ENCODE measurements around the gene RNF7.

The RNF7 gene

GRCh38 chr3:141709126-141709770 lies 28.9 kb upstream of the RNF7 start:
- no peak overlapping the region for H3K9ac ChIP-seq (ENCODE audit: insufficient read length)
- H3K9me3 ChIP-seq (ENCODE audit: low read depth, low read length) = no peaks in the 10 kb centered on the region
- no peak overlapping the region for H3K4me3 ChIP-seq
- no peaks in the 10 kb centered on the region for H3K36me3 ChIP-seq (ENCODE audit: insufficient read depth, low read length)
- H3K27ac ChIP-seq = no peak overlapping the region
- no peak for DNase-seq (ENCODE audit: low read depth, low spot score)
- TF ChIP-seq POLR2AphosphoS5 (IDR thresholded peaks at IDR 0.05; ENCODE audit: borderline replicate concordance, low read depth, low read length) (no peak), EZH2 (IDR thresholded peaks at IDR 0.05) (no peak), FOXP2 (optimal IDR thresholded peaks at IDR 0.05; ENCODE audit: control extremely low read depth, extremely low read length, insufficient read depth) (no peak)

- TF ChIP-seq POLR2AphosphoS5 (IDR thresholded peaks at IDR 0.05; ENCODE audit: borderline replicate concordance, low read depth, low read length) (no peak), EZH2 (IDR thresholded peaks at IDR 0.05) (no peak), FOXP2 (optimal IDR thresholded peaks at IDR 0.05; ENCODE audit: control extremely low read depth, extremely low read length, insufficient read depth) (no peak)
- Histone ChIP-seq H3K9ac (ENCODE audit: insufficient read length) (no peak overlapping the region), H3K36me3 (ENCODE audit: insufficient read depth, low read length) (no peaks in the 10 kb centered on the region), H3K27ac (no peak overlapping the region), H3K9me3 (ENCODE audit: low read depth, low read length) (no peaks in the 10 kb centered on the region), H3K4me3 (no peak overlapping the region)
- no peak for DNase-seq (ENCODE audit: low read depth, low spot score)
These were observed 28.0 kb upstream of the RNF7 start for GRCh38 chr3:141710121-141710520.

GRCh38 chr3:141710888-141711616 lies 27.0 kb upstream of the RNF7 start:
- TF ChIP-seq EZH2 (IDR thresholded peaks at IDR 0.05) = no peak
- no peak for TF ChIP-seq POLR2AphosphoS5 (IDR thresholded peaks at IDR 0.05; ENCODE audit: borderline replicate concordance, low read depth, low read length)
- no peak for TF ChIP-seq FOXP2 (optimal IDR thresholded peaks at IDR 0.05; ENCODE audit: control extremely low read depth, extremely low read length, insufficient read depth)
- H3K36me3 ChIP-seq (ENCODE audit: insufficient read depth, low read length) = no peaks in the 10 kb centered on the region
- H3K27ac ChIP-seq = no peak overlapping the region
- DNase-seq (ENCODE audit: low read depth, low spot score) = no peak
- H3K9me3 ChIP-seq (ENCODE audit: low read depth, low read length) = no peaks in the 10 kb centered on the region; the same call in 1 of the 2 replicates
- no peak overlapping the region for H3K4me3 ChIP-seq
- no peak overlapping the region for H3K9ac ChIP-seq (ENCODE audit: insufficient read length)

- Histone ChIP-seq H3K4me3 (no peak overlapping the region), H3K36me3 (ENCODE audit: insufficient read depth, low read length) (no peaks in the 10 kb centered on the region), H3K9me3 (ENCODE audit: low read depth, low read length) (no peaks in the 10 kb centered on the region; the same call in 1 of the 2 replicates), H3K27ac (no peak overlapping the region), H3K9ac (ENCODE audit: insufficient read length) (no peak overlapping the region)
- TF ChIP-seq EZH2 (IDR thresholded peaks at IDR 0.05) = no peak
- no peak for TF ChIP-seq POLR2AphosphoS5 (IDR thresholded peaks at IDR 0.05; ENCODE audit: borderline replicate concordance, low read depth, low read length)
- no peak for TF ChIP-seq FOXP2 (optimal IDR thresholded peaks at IDR 0.05; ENCODE audit: control extremely low read depth, extremely low read length, insufficient read depth)
- no peak for DNase-seq (ENCODE audit: low read depth, low spot score)
These were observed 23.4 kb upstream of the RNF7 start for GRCh38 chr3:141714671-141715070.

GRCh38 chr3:141722081-141722480 lies 16.0 kb upstream of the RNF7 start:
- TF ChIP-seq POLR2AphosphoS5 (IDR thresholded peaks at IDR 0.05; ENCODE audit: borderline replicate concordance, low read depth, low read length) (no peak), FOXP2 (optimal IDR thresholded peaks at IDR 0.05; ENCODE audit: control extremely low read depth, extremely low read length, insufficient read depth) (no peak), EZH2 (IDR thresholded peaks at IDR 0.05) (no peak)
- Histone ChIP-seq H3K27ac (no peak overlapping the region), H3K9ac (ENCODE audit: insufficient read length) (no peak overlapping the region), H3K36me3 (ENCODE audit: insufficient read depth, low read length) (no peaks in the 10 kb centered on the region), H3K4me3 (no peak overlapping the region), H3K9me3 (ENCODE audit: low read depth, low read length) (no peaks in the 10 kb centered on the region)
- DNase-seq (ENCODE audit: low read depth, low spot score) = no peak

GRCh38 chr3:141722648-141723047 lies 15.4 kb upstream of the RNF7 start:
- H3K36me3 ChIP-seq (ENCODE audit: insufficient read depth, low read length) = no peaks in the 10 kb centered on the region
- no peak for TF ChIP-seq EZH2 (IDR thresholded peaks at IDR 0.05)
- no peak for TF ChIP-seq FOXP2 (optimal IDR thresholded peaks at IDR 0.05; ENCODE audit: control extremely low read depth, extremely low read length, insufficient read depth)
- no peak for TF ChIP-seq POLR2AphosphoS5 (IDR thresholded peaks at IDR 0.05; ENCODE audit: borderline replicate concordance, low read depth, low read length)
- no peaks in the 10 kb centered on the region for H3K9me3 ChIP-seq (ENCODE audit: low read depth, low read length)

GRCh38 chr3:141723255-141723654 lies 14.8 kb upstream of the RNF7 start:
- no peak for DNase-seq (ENCODE audit: low read depth, low spot score)
- Histone ChIP-seq H3K4me3 (no peak overlapping the region), H3K9ac (ENCODE audit: insufficient read length) (no peak overlapping the region), H3K27ac (no peak overlapping the region), H3K9me3 (ENCODE audit: low read depth, low read length) (no peaks in the 10 kb centered on the region), H3K36me3 (ENCODE audit: insufficient read depth, low read length) (no peaks in the 10 kb centered on the region)
- TF ChIP-seq FOXP2 (optimal IDR thresholded peaks at IDR 0.05; ENCODE audit: control extremely low read depth, extremely low read length, insufficient read depth) = no peak
- no peak for TF ChIP-seq EZH2 (IDR thresholded peaks at IDR 0.05)
- no peak for TF ChIP-seq POLR2AphosphoS5 (IDR thresholded peaks at IDR 0.05; ENCODE audit: borderline replicate concordance, low read depth, low read length)

More at GRCh38 chr3:141722648-141723047, 15.4 kb upstream of the RNF7 start:
- no peak overlapping the region for H3K27ac ChIP-seq
- no peak for DNase-seq (ENCODE audit: low read depth, low spot score)
- H3K4me3 ChIP-seq = no peak overlapping the region
- no peak overlapping the region for H3K9ac ChIP-seq (ENCODE audit: insufficient read length)

- TF ChIP-seq EZH2 (IDR thresholded peaks at IDR 0.05) (no peak), FOXP2 (optimal IDR thresholded peaks at IDR 0.05; ENCODE audit: control extremely low read depth, extremely low read length, insufficient read depth) (no peak)
- Histone ChIP-seq H3K27ac (no peak overlapping the region), H3K36me3 (ENCODE audit: insufficient read depth, low read length) (no peaks in the 10 kb centered on the region), H3K9ac (ENCODE audit: insufficient read length) (no peak overlapping the region), H3K9me3 (ENCODE audit: low read depth, low read length) (no peaks in the 10 kb centered on the region), H3K4me3 (no peak overlapping the region)
- no peak for DNase-seq (ENCODE audit: low read depth, low spot score)
These were observed 13.9 kb upstream of the RNF7 start for GRCh38 chr3:141724186-141724585.

Data from SK-N-MC (cell line).